ENCODE data around the gene CLEC4E. TPM values are rescaled to one million over a fixed set of nuclear protein-coding genes. Genes with fewer than 3 reads are reported as not detected.

Gene CLEC4E
- total RNA-seq, 2 experiments from 2014 or later: not detected

GRCh38 chr12:8581098-8581784 is 40.5 kb upstream of the CLEC4E start:
- Histone ChIP-seq H3K27ac (ENCODE audit: low read depth in 1 of 2, low read length in 2 of 2) (no peak overlapping the region), H3K9me3 (ENCODE audit: control insufficient read depth in 1 of 2, insufficient read depth in 1 of 2, low read length in 2 of 2) (no peaks in the 10 kb centered on the region), H3K27me3 (ENCODE audit: control insufficient read depth in 1 of 2, insufficient read depth in 2 of 2, low read length in 2 of 2) (no peaks in the 10 kb centered on the region), H3K36me3 (ENCODE audit: insufficient read depth, low read length) (no peaks in the 10 kb centered on the region), H3K4me1 (ENCODE audit: insufficient read depth, low read length) (no peaks in the 10 kb centered on the region), H3K4me3 (ENCODE audit: low read length) (no peak overlapping the region)
- Mint-ChIP-seq H3K27me3 (no peaks in the 10 kb centered on the region), H3K27ac (no peak overlapping the region), H3K9me3 (no peaks in the 10 kb centered on the region), H3K36me3 (ENCODE audit: low read depth) (no peaks in the 10 kb centered on the region), H3K4me3 (no peak overlapping the region), H3K4me1 (ENCODE audit: low read depth) (no peaks in the 10 kb centered on the region)
- DNase-seq: no peak
- ChIA-PET POLR2A (no interaction called here), CTCF (interaction anchor here (0.6 to 0.7 kb wide), 2 partner anchors 15 to 660 kb away, joined by 3 read pairs; no protein-coding TSS in a partner anchor)
- no peak for TF ChIP-seq CTCF (IDR thresholded peaks at IDR 0.05)
- ATAC-seq (ENCODE audit: poor library complexity): no peak
- intact Hi-C loops (cut with DNase I, micrococcal nuclease): no loop called here

- no peaks in the 10 kb centered on the region for H3K9me3 Mint-ChIP-seq
- H3K27me3 Mint-ChIP-seq: no peaks in the 10 kb centered on the region
- ChIA-PET POLR2A (no interaction called here), CTCF (interaction anchor here (1.1 kb wide), 1 partner anchor 34 kb away, joined by 3 read pairs; no protein-coding TSS in a partner anchor)
- no peaks in the 10 kb centered on the region for H3K36me3 Mint-ChIP-seq (ENCODE audit: low read depth)
- TF ChIP-seq CTCF (IDR thresholded peaks at IDR 0.05): no peak
- H3K27me3 ChIP-seq (ENCODE audit: control insufficient read depth in 1 of 2, insufficient read depth in 2 of 2, low read length in 2 of 2): no peaks in the 10 kb centered on the region
- H3K4me3 ChIP-seq (ENCODE audit: low read length): no peak overlapping the region
- peaks cover under 1% of the 10 kb centered on the region for H3K4me1 Mint-ChIP-seq (ENCODE audit: low read depth)
- no peak overlapping the region for H3K27ac Mint-ChIP-seq
- no peaks in the 10 kb centered on the region for H3K9me3 ChIP-seq (ENCODE audit: control insufficient read depth in 1 of 2, insufficient read depth in 1 of 2, low read length in 2 of 2)
- no peaks in the 10 kb centered on the region for H3K36me3 ChIP-seq (ENCODE audit: insufficient read depth, low read length)
- H3K27ac ChIP-seq (ENCODE audit: low read depth in 1 of 2, low read length in 2 of 2): no peak overlapping the region
- no peak overlapping the region for H3K4me3 Mint-ChIP-seq
- intact Hi-C loops (cut with DNase I, micrococcal nuclease): no loop called here
- H3K4me1 ChIP-seq (ENCODE audit: insufficient read depth, low read length): peaks cover 7% of the 10 kb centered on the region
- ATAC-seq (ENCODE audit: poor library complexity): no peak
- no peak for DNase-seq
These were observed 37.2 kb upstream of the CLEC4E start for GRCh38 chr12:8577879-8578278.

- DNase-seq (peak in 4 of 14 experiments; percentile 8 to 61 (median 40)), ATAC-seq (ENCODE audit: poor library complexity) (peak; percentile 24)
- H3K4me3 ChIP-seq (ENCODE audit: low read length): no peak overlapping the region
- no peaks in the 10 kb centered on the region for H3K36me3 ChIP-seq (ENCODE audit: insufficient read depth, low read length)
- H3K27ac ChIP-seq (ENCODE audit: low read depth in 1 of 2, low read length in 2 of 2): no peak overlapping the region
- ChIA-PET POLR2A (no interaction called here), CTCF (no interaction called here)
- Mint-ChIP-seq H3K9me3 (no peaks in the 10 kb centered on the region), H3K27ac (peak overlapping the region; percentile 40), H3K4me1 (ENCODE audit: low read depth) (peaks cover 12% of the 10 kb centered on the region), H3K36me3 (ENCODE audit: low read depth) (no peaks in the 10 kb centered on the region), H3K4me3 (peak overlapping the region; percentile 17), H3K27me3 (no peaks in the 10 kb centered on the region)
- intact Hi-C loops (cut with DNase I, micrococcal nuclease): no loop called here
- peaks cover 0 to 11% of the 10 kb centered on the region in 2 experiments for H3K9me3 ChIP-seq (ENCODE audit: control insufficient read depth in 1 of 2, insufficient read depth in 1 of 2, low read length in 2 of 2)
- H3K4me1 ChIP-seq (ENCODE audit: insufficient read depth, low read length): peaks cover 15% of the 10 kb centered on the region
- TF ChIP-seq CTCF (IDR thresholded peaks at IDR 0.05): no peak
- H3K27me3 ChIP-seq (ENCODE audit: control insufficient read depth in 1 of 2, insufficient read depth in 2 of 2, low read length in 2 of 2): no peaks in the 10 kb centered on the region
These were observed 31.8 kb upstream of the CLEC4E start for GRCh38 chr12:8572507-8572906.

Measured in CD4-positive, alpha-beta T cell (primary cell).